ENCODE results near the gene IL10RB. TPM values are rescaled to one million over a fixed set of nuclear protein-coding genes. Genes with fewer than 3 reads are reported as not detected.
"Not testable (repeated sequence)": the region's sequence is repeated elsewhere in the genome, so short reads cannot be mapped to it uniquely, and the experiment has no call there.

Gene IL10RB
- total RNA-seq, 2 donors from 2014 or later, result 36.4 to 44.0 TPM

DNA sequence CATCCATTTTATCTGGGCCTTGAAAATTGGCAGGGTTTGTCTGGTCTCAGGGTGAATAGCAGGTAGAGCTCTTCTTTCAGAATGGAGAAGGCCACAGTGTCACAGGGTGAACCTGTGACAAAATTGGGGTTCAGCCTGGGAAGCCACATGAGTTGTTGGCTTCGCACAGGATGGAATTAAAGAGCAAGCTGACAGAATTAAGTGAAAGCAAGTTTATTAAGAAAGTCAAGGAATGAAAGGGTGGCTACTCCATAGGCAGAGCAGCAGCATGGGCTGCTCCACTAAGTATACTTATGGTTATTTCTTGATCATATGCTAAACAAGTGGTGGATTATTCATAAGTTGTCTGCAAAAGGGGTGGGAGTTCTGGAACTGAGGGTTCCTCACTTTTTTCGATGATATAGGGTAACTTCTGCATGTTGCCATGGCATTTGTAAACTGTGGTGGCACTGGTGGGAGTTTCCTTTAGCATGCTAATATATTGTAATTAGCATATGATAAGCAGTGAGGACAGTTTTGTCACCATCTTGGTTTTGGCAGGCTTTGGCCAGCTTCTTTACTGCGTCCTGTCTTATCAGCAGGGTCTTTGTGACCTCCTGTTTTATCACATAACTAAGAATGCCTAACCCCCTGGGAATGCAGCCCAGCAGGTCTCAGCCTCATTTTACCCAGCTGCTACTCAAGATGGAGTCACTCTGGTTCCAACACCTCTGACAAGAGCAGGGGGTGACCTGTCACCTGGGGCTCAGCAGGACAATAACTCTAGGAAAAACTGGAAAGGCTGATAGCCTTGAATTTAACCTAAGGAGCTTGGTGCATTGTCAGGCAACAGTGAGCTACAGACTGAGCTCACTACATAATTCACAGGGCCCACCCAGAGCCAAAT lies 31.3 kb upstream of the IL10RB start:
- peak overlapping the region; percentile 71 for H3K27ac Mint-ChIP-seq
- no peaks in the 10 kb centered on the region for H3K27me3 Mint-ChIP-seq (ENCODE audit: low read depth)
- ATAC-seq (replicated peaks in 1 of 2), result no peak
- H3K4me1 Mint-ChIP-seq (ENCODE audit: low read depth), result peaks cover 76% of the 10 kb centered on the region
- H3K4me3 Mint-ChIP-seq, result peak overlapping the region; percentile 5 to 62
- DNase-seq, result no peak
- no peaks in the 10 kb centered on the region for H3K9me3 Mint-ChIP-seq
- peaks cover 4 to 11% of the 10 kb centered on the region in 2 donors for H3K36me3 Mint-ChIP-seq (ENCODE audit: insufficient read depth in 2 of 2)

DNA sequence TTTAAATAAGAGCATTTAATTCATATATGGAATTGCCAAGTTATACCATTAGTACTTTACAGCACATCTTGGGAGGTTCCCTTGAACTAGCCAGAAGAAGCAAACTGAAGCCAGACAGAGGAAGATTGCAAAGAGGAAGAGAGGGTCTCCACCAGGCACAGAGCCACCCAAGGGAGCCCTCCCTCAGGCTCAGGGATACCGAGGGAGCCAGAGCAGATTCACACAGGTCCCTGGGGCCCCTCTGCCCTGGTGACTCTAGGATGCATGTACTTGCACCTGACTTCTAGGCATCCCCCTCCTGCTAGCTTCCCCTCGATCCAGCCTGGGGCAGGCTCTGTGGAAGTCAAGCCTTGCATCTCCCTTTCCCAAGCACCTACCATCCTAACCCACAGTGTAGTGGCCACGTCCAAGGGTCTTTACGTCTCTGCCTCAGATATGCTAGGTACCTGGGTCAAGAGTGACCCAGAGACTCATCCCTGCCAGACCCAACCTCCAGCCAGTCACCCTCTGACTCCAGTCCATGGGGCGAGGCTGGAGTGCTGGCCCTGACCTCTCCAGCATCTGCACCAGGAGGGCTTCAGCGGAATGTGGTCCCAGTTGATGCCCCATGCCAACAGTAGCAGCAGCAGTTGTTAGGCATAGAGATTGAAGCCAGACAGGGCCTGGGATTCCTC lies 30.0 kb upstream of the IL10RB start:
- ATAC-seq (replicated peaks in 1 of 2) (no peak), DNase-seq (no peak)
- peak overlapping the region; percentile 20 for H3K27ac Mint-ChIP-seq
- H3K4me1 Mint-ChIP-seq (ENCODE audit: low read depth), result peaks cover 84% of the 10 kb centered on the region
- no peaks in the 10 kb centered on the region for H3K27me3 Mint-ChIP-seq (ENCODE audit: low read depth)
- H3K36me3 Mint-ChIP-seq (ENCODE audit: insufficient read depth in 2 of 2), result peaks cover 4 to 11% of the 10 kb centered on the region in 2 donors
- peak overlapping the region in 1 of 2 donors; percentile 13 for H3K4me3 Mint-ChIP-seq
- no peaks in the 10 kb centered on the region for H3K9me3 Mint-ChIP-seq

DNA sequence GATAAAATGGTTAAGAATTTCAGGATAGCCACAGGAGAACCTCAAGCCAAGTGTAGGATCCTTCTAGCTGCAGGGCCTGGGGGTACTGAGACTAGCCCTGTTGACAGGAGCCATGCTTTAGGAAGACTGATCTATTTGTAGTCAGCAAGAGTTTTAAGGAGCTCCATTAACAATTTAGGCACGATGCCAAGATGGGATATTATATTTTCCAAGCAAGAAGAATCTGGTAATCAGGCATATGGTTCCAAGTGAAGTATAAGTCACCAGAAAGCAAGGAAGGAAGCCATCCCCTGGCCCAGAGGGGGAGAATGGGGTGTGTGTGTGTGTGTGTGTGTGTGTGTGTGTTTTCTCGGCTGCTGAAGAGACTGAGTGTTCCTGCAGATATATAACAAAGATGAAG lies 29.4 kb upstream of the IL10RB start:
- Mint-ChIP-seq H3K27me3 (ENCODE audit: low read depth) (no peaks in the 10 kb centered on the region), H3K27ac (peak overlapping the region; percentile 20), H3K36me3 (ENCODE audit: insufficient read depth in 2 of 2) (peaks cover 4 to 11% of the 10 kb centered on the region in 2 donors), H3K4me3 (peak overlapping the region; percentile 19 to 28), H3K4me1 (ENCODE audit: low read depth) (peaks cover 84% of the 10 kb centered on the region), H3K9me3 (no peaks in the 10 kb centered on the region)
- no peak for ATAC-seq (replicated peaks in 1 of 2)
- DNase-seq, result no peak

DNA sequence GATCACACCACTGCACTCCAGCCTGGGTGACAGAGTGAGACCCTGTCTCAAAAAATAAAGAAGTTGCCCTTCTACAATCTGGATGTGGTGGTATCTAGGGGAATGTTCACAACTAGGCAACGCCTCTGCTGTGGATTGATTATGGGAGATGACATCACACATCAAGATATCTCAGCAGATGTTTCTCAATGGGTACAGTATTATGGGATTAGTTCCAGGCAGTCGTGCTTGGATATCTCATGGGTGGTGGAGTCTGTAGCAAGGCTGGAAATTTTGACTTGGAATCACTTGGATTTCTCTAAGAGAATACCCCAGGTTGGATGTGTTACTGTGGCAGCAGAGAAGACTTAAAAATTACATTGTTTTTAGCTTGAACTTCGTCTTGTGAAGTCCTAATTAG lies 28.7 kb upstream of the IL10RB start:
- H3K9me3 Mint-ChIP-seq, result no peaks in the 10 kb centered on the region
- peaks cover 83% of the 10 kb centered on the region for H3K4me1 Mint-ChIP-seq (ENCODE audit: low read depth)
- DNase-seq, result no peak
- H3K27me3 Mint-ChIP-seq (ENCODE audit: low read depth), result no peaks in the 10 kb centered on the region
- no peak overlapping the region for H3K27ac Mint-ChIP-seq
- peak in 1 of 2 donors; percentile 11 for ATAC-seq (replicated peaks in 1 of 2)
- H3K36me3 Mint-ChIP-seq (ENCODE audit: insufficient read depth in 2 of 2), result peaks cover 4 to 14% of the 10 kb centered on the region in 2 donors
- peak overlapping the region; percentile 62 to 81 for H3K4me3 Mint-ChIP-seq

DNA sequence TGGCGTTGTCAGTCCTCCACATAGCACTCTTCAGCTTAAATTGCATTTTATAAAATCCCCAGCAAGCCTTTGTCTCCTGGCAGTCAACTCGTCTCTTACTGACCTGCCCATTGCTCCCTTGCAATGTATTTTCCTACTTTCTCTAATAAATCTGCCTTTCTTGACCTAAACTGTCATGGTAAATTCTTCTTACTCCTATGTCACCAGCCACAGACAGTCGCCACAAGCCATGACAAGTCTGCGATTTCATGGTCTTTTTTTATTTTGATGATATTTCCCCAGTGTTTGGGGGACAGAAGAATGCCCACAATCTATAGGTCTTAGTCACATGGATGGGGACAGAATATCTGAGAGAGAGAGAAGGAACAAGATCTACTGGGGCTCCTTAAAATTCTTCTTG lies 28.0 kb upstream of the IL10RB start:
- Mint-ChIP-seq H3K4me1 (ENCODE audit: low read depth) (peaks cover 80% of the 10 kb centered on the region), H3K4me3 (peak overlapping the region; percentile 62 to 81), H3K27ac (peak overlapping the region; percentile 78), H3K9me3 (no peaks in the 10 kb centered on the region), H3K36me3 (ENCODE audit: insufficient read depth in 2 of 2) (peaks cover 0 to 8% of the 10 kb centered on the region in 2 donors), H3K27me3 (ENCODE audit: low read depth) (no peaks in the 10 kb centered on the region)
- ATAC-seq (replicated peaks in 1 of 2) (peak; percentile 72 to 78), DNase-seq (peak in 1 of 2 donors; percentile 57)

DNA sequence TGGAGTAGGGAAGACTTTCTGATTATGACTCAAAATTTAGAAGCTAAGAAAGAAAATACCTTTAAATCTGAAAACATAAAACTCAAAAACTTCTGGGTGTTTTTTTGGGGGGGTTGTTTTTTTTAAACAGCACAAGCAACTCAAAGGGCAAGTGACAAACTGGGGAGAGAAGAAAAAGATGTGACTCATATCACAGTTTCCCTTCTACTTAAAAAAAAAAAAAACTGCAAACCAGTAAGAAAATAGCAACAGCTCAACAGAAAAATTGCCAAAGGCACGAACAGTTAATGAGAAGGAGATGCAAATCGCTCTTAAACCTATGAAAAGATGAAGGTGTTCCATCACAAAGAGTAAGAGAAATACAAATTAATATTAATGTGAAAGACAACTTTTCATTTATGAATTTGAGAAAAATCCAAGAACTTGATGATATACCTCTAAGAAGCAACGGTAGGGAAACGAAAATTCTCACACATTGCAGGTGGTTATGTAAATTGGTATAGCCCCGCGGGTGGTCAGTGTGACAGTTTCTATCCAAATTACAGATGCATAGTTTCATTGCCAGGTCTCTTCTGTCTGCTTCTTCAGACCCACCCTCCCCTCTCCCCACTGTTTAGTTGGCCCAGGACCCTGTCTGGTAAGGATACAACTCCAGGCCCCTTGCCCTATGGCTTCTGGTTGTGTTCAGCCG lies 27.5 kb upstream of the IL10RB start:
- no peaks in the 10 kb centered on the region for H3K9me3 Mint-ChIP-seq
- peaks cover 2 to 8% of the 10 kb centered on the region in 2 donors for H3K36me3 Mint-ChIP-seq (ENCODE audit: insufficient read depth in 2 of 2)
- peak; percentile 63 to 74 for ATAC-seq (replicated peaks in 1 of 2)
- DNase-seq, result no peak
- H3K4me1 Mint-ChIP-seq (ENCODE audit: low read depth), result peaks cover 80% of the 10 kb centered on the region
- H3K27me3 Mint-ChIP-seq (ENCODE audit: low read depth), result no peaks in the 10 kb centered on the region
- H3K27ac Mint-ChIP-seq, result peak overlapping the region; percentile 78
- H3K4me3 Mint-ChIP-seq, result peak overlapping the region; percentile 62 to 81

DNA sequence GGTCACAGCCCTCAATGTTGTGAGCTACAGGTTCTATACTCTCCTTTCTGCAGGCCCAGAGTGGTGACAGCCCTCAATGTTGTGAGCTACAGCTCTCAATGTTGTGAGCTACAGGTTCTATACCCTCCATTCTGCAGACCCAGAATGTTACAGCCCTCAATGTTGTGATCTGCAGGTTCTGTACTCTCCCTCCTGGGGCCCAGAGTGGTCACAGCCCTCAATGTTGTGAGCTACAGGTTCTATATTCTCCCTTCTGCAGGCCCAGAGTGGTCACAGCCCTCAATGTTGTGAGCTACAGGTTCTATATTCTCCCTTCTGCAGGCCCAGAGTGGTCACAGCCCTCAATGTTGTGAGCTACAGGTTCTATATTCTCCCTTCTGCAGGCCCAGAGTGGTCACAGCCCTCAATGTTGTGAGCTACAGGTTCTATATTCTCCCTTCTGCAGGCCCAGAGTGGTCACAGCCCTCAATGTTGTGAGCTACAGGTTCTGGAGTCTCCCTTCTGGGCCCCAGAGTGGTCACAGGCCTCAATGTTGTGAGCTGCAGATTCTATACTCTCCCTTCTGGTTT lies 26.5 kb upstream of the IL10RB start:
- peaks cover 8 to 13% of the 10 kb centered on the region in 2 donors for H3K36me3 Mint-ChIP-seq (ENCODE audit: insufficient read depth in 2 of 2)
- H3K9me3 Mint-ChIP-seq; ATAC-seq (replicated peaks in 1 of 2); H3K27me3 Mint-ChIP-seq (ENCODE audit: low read depth); DNase-seq: not testable (repeated sequence)
- peaks cover 83% of the 10 kb centered on the region for H3K4me1 Mint-ChIP-seq (ENCODE audit: low read depth)
- H3K27ac Mint-ChIP-seq, result peak overlapping the region; percentile 72
- peak overlapping the region; percentile 62 to 81 for H3K4me3 Mint-ChIP-seq

DNA sequence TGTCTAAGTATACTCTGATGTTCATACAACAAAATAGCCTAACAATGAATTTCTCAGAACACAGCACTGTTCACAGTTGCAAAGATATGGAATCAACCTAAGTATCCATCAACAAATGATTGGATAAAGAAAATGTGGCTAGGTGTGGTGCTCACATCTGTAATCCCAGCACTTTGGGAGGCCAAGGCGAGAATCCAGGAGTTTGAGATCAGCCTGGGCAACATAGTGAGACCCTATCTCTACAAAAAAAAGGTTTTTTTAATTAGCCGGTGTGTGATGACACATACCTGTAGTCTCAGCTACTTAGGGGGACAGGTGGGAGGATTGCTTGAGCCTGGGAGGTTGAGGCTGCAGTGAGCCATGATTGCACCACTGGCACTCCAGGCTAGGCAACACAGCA lies 25.8 kb upstream of the IL10RB start:
- Mint-ChIP-seq H3K27me3 (ENCODE audit: low read depth) (no peaks in the 10 kb centered on the region), H3K4me3 (peak overlapping the region in 1 of 2 donors; percentile 60), H3K4me1 (ENCODE audit: low read depth) (peaks cover 88% of the 10 kb centered on the region), H3K36me3 (ENCODE audit: insufficient read depth in 2 of 2) (peaks cover 12 to 20% of the 10 kb centered on the region in 2 donors), H3K27ac (peak overlapping the region; percentile 72), H3K9me3 (no peaks in the 10 kb centered on the region)
- DNase-seq (no peak), ATAC-seq (replicated peaks in 1 of 2) (no peak)

DNA sequence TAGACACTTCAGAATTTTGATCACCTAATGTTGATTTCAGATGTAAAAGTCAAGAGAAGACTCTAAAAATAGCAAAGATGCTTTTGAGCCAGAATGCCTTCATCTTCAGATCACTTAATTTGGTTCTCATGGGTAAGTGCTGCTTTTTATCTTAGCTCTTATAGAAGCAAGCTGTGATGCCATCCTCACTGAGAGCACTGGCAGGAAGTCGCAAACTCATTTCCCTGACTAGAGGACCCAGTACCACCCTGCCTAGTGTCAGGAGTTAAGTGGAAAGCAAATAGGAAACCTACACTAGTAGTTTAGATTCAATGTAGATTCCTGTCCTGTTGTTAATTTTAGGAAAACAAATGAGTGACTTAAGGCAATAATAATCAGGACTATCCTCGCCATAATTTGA lies 24.3 kb upstream of the IL10RB start:
- H3K9me3 Mint-ChIP-seq, result no peaks in the 10 kb centered on the region
- peak overlapping the region in 1 of 2 donors; percentile 29 for H3K4me3 Mint-ChIP-seq
- no peaks in the 10 kb centered on the region for H3K27me3 Mint-ChIP-seq (ENCODE audit: low read depth)
- DNase-seq, result no peak
- H3K36me3 Mint-ChIP-seq (ENCODE audit: insufficient read depth in 2 of 2), result peaks cover 20 to 31% of the 10 kb centered on the region in 2 donors
- H3K4me1 Mint-ChIP-seq (ENCODE audit: low read depth), result peaks cover 94% of the 10 kb centered on the region
- ATAC-seq (replicated peaks in 1 of 2), result no peak
- peak overlapping the region; percentile 69 for H3K27ac Mint-ChIP-seq

DNA sequence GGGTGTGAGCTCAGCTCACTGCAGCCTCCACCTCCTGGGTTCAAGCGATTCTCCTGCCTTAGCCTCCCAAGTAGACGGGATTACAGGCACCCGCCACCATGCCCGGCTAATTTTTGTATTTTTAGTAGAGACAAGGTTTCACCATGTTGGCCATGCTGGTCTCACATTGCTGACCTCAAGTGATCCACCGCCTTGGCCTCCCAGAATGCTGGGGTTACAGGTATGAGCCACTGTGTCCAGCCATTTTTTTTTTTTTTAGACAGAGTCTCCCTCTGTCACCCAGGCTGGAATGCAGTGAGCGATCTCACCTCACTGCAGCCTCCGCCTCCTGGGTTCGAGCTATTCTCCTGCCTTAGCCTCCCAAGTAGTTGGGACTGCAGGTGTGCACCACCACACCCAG lies 23.3 kb upstream of the IL10RB start:
- not testable (repeated sequence) for DNase-seq; H3K9me3 Mint-ChIP-seq; H3K4me3 Mint-ChIP-seq; H3K27ac Mint-ChIP-seq; ATAC-seq (replicated peaks in 1 of 2); H3K27me3 Mint-ChIP-seq (ENCODE audit: low read depth)
- Mint-ChIP-seq H3K4me1 (ENCODE audit: low read depth) (peaks cover 94% of the 10 kb centered on the region), H3K36me3 (ENCODE audit: insufficient read depth in 2 of 2) (peaks cover 23 to 40% of the 10 kb centered on the region in 2 donors)

DNA sequence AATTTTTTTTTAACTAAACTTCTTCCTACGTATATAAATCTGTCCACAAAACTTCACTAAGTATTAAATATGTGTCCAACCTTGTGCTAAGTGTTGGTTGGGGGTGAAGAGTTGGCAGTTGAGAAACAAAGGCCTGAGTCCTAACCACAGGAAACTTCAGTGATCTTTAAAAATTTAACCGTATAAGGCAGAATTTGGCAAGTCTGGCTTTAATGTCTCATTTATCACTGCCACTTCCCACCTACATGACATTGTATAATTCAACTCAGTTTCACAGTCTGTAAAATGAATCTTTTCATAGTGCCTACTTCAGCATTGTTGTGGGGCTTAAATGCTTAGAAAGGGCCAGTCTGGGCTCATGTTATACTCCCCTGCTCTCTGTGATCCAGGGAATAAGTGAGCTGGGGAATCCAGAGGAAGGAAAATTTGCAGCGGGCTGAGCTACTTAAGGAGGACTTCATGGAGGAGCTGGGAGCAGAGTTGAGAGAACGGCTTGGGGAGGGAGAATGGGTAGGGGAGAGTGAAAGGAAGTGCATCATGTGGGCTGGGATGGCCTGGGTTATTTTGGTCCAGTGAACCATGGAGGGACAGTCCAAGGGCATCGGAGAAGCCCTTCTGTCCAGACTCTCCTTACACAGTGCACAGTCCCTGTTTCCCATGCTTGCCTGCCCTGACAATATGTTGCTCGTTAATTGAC lies 21.9 kb upstream of the IL10RB start:
- ATAC-seq (replicated peaks in 1 of 2) (peak; percentile 37 to 41), DNase-seq (no peak)
- H3K4me1 Mint-ChIP-seq (ENCODE audit: low read depth), result peaks cover 93% of the 10 kb centered on the region
- peak overlapping the region; percentile 67 for H3K27ac Mint-ChIP-seq
- H3K4me3 Mint-ChIP-seq, result peak overlapping the region; percentile 77 to 85
- no peaks in the 10 kb centered on the region for H3K27me3 Mint-ChIP-seq (ENCODE audit: low read depth)
- no peaks in the 10 kb centered on the region for H3K9me3 Mint-ChIP-seq
- H3K36me3 Mint-ChIP-seq (ENCODE audit: insufficient read depth in 2 of 2), result peaks cover 27 to 50% of the 10 kb centered on the region in 2 donors

DNA sequence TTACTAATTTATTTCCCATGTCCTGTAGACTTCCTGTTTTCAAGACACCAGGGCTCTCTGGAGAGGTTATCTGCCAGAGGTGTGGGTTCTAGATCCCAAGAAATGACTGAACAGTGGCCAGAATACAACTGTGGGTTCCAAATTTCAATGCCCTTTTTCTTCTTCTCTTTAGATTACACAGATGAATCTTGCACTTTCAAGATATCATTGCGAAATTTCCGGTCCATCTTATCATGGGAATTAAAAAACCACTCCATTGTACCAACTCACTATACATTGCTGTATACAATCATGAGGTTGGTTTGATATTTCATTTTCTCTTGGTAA lies 21.4 kb upstream of the IL10RB start:
- ATAC-seq (replicated peaks in 1 of 2), result peak; percentile 46 to 63
- H3K4me3 Mint-ChIP-seq, result peak overlapping the region; percentile 77 to 85
- H3K27ac Mint-ChIP-seq, result peak overlapping the region; percentile 67

More for the DNA sequence above, 21.4 kb upstream of the IL10RB start:
- peaks cover 90% of the 10 kb centered on the region for H3K4me1 Mint-ChIP-seq (ENCODE audit: low read depth)
- no peaks in the 10 kb centered on the region for H3K27me3 Mint-ChIP-seq (ENCODE audit: low read depth)
- DNase-seq, result no peak
- no peaks in the 10 kb centered on the region for H3K9me3 Mint-ChIP-seq
- H3K36me3 Mint-ChIP-seq (ENCODE audit: insufficient read depth in 2 of 2), result peaks cover 30 to 53% of the 10 kb centered on the region in 2 donors

All from activated T-cell treated with anti-CD3 and anti-CD28 coated beads, Interleukin-2, amount 50 U/mL, for 72 hours (primary cell).